Liver (tissue), 3 donors: ENCODE measurements around the gene FILIP1L.

Source experiments
- CTCF ChIP-seq: fragments of 150-350 bp; IDR thresholded peaks from 2 replicates; pipeline ENCODE4 v1.5.1; 2017; ENCODE audit warnings: improper control_type of control experiment, low read depth, low read length; ENCODE audit not compliant: missing input control
- MAX ChIP-seq: IDR thresholded peaks from 2 replicates; pipeline ENCODE4 v1.6.1; 2016; ENCODE audit warnings: antibody characterized with exemption
- RAD21 ChIP-seq, 2 donors: IDR thresholded peaks; 2 replicates each; pipeline ENCODE4 v1.6.1; 2016; ENCODE audit warnings: antibody characterized with exemption in 2 of 2, mild to moderate bottlenecking in 2 of 2
- TAF1 ChIP-seq: conservative IDR thresholded peaks from 2 replicates; pipeline ENCODE4 v1.6.1; 2016; ENCODE audit warnings: antibody characterized with exemption, mild to moderate bottlenecking
- YY1 ChIP-seq: IDR thresholded peaks from 2 replicates; pipeline ENCODE4 v1.6.1; 2016; ENCODE audit warnings: antibody characterized with exemption, mild to moderate bottlenecking
- ZBTB33 ChIP-seq: IDR thresholded peaks from 2 replicates; pipeline ENCODE4 v1.6.1; 2016; ENCODE audit warnings: antibody characterized with exemption
- donor health status: healthy.
- donor health status: healthy.

GRCh38 chr3:99869621-99870020, 244.7 kb downstream of the FILIP1L start:
- TF ChIP-seq MAX (no peak), CTCF (no peak), ZBTB33 (no peak), TAF1 (no peak), YY1 (no peak), RAD21 (IDR thresholded peaks at IDR 0.05) (no peak)
